ENCODE results near the gene CRLF1.

DNA sequence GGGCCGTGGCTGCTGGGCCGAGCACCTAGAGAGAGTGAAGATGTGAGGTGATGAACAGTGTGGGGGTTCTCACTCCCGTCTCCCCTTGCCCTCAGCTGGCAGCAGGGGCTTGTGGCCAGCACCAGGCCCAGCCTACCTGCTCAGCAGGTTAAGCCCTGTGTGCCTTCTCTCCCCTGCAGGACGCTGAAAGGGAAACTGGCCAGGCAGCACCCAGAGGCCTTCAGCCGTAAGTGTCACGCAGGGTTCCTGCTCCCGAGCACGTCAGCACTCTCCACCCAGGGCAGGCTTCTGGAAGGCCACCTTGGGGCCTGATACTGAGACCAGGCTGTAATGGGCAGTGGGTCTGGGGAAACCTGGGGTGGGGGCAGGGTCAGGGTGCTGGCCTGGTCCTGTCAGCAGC lies 39.6 kb downstream of the CRLF1 start:
- TF ChIP-seq EZH2 (IDR thresholded peaks at IDR 0.05) (no peak), POLR2AphosphoS5 (IDR thresholded peaks at IDR 0.05; ENCODE audit: borderline replicate concordance, low read depth, low read length) (no peak), FOXP2 (optimal IDR thresholded peaks at IDR 0.05; ENCODE audit: control extremely low read depth, extremely low read length, insufficient read depth) (no peak)
